GM12872 (cell line): ENCODE data around the gene MINDY4.

Source experiments
- TF ChIP-seq, protein P1 (sequence below): IDR thresholded peaks from 3 replicates; pipeline ENCODE4 v1.5.1; 2011; ENCODE audit warnings: low read depth, mild to moderate bottlenecking, low read length, moderate library complexity; ENCODE audit not compliant: insufficient read depth

The MINDY4 gene

DNA sequence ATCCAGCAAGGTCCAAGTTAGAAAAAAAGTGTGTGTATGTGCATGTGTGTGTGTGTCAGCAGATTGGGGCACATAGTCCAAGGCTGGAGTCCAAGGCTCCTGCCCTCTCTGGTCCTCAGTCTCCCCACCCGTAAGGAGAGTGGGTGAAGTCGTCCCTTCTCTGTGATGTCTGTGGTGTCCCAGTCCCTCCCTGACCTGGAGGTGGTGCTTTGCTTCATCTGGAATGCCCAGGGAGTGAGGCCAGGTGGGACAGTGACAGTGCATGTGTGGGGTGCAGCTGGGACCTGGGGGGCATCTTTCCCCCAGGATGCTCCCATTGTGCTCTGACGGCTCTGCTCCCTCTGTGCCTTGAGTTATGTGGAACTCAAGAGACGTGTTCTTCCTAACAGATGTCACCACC lies 158.5 kb downstream of the MINDY4 start:
- TF ChIP-seq, protein P1, sequence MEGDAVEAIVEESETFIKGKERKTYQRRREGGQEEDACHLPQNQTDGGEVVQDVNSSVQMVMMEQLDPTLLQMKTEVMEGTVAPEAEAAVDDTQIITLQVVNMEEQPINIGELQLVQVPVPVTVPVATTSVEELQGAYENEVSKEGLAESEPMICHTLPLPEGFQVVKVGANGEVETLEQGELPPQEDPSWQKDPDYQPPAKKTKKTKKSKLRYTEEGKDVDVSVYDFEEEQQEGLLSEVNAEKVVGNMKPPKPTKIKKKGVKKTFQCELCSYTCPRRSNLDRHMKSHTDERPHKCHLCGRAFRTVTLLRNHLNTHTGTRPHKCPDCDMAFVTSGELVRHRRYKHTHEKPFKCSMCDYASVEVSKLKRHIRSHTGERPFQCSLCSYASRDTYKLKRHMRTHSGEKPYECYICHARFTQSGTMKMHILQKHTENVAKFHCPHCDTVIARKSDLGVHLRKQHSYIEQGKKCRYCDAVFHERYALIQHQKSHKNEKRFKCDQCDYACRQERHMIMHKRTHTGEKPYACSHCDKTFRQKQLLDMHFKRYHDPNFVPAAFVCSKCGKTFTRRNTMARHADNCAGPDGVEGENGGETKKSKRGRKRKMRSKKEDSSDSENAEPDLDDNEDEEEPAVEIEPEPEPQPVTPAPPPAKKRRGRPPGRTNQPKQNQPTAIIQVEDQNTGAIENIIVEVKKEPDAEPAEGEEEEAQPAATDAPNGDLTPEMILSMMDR = no peak

- TF ChIP-seq, protein P1 = no peak
Measured at GRCh38 chr7:30930621-30931020, 159.4 kb downstream of the MINDY4 start.

DNA sequence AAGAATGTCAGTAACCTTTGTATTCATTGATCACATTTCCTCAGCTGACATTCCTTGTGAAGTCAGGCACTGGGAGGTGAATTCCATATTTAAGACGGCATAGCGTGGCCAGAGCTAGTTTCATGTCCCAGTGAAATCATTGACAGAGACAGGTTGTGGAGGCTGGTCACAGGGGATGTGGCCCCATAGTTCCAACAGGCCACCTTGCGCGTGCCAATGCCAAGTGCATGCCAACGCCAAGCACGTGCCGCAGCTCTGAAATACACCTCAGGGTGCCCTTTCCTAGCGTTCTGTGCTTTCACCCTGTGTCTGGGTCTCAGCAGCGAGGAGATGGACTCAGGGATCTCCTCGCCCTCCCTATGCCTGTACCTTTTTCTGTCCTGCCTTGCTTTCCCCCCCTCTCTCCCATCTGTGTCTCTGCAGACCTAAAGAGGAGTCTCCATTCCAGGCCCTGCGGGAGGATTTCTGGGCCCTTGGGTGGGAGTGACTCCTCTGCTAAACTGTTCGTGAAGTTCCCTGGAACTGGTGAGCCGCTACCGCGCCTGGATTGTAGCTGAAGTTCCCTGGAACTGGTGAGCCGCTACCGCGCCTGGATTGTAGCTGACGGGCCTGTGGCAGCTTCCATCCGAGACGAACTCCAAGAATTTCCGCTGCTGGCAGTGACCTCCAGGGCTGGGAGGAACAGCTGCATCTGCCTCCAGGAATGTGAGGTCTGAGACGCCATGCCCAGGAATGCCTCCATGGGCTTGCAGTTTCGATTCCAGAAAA lies 160.1 kb downstream of the MINDY4 start:
- TF ChIP-seq, protein P1 = no peak

DNA sequence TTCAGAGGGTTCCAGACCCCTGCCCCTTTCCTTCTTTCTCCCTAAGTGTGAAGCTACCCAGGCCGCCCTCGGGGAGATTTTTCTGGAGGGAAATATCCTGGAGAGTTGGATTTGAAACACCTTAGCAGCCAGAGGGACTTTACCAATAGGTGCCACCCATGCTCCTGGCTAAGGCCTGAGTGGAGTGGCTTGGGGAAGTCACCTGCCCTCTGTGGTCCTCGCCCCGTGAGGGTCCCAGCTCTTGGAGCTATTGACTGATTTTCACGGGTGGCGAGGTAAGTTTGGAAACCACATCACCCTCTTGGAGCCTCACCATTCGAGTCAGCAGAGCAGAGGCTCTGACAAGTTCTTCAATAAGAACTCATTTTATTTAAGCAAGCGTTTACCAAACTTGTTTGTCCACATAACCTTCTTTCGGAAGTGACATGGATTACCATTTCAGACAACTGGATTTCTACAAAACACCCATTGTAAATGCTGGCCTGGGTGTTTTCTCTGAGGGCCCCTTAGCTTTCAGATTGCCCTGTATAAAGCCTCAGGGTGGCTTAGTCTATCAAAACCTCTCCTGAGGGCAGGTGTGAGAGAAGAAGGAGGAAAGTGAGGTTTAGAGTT lies 160.8 kb downstream of the MINDY4 start:
- TF ChIP-seq, protein P1 = no peak

DNA sequence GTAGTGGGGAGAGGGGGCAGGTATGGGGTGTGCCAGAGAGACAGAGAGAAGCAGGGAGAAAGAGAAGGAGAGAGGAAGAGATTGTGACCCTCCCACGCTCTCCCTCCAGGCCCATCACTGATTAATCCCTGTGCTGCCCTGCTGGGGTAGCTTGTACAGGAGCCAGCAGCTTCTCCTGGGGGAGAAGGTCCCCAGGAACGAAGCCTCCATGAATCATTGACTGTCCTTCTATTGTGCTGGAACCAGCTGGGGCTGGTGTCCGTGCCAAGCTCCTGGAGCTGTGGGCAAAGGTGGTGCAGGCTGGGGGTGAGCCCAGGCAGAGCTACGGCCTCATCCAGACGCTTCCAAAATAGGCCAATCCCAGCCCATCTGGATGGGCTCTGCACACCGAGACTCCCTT lies 161.3 kb downstream of the MINDY4 start:
- TF ChIP-seq, protein P1 = no peak

GRCh38 chr7:30933124-30933974 lies 162.1 kb downstream of the MINDY4 start:
- TF ChIP-seq, protein P1 = no peak

DNA sequence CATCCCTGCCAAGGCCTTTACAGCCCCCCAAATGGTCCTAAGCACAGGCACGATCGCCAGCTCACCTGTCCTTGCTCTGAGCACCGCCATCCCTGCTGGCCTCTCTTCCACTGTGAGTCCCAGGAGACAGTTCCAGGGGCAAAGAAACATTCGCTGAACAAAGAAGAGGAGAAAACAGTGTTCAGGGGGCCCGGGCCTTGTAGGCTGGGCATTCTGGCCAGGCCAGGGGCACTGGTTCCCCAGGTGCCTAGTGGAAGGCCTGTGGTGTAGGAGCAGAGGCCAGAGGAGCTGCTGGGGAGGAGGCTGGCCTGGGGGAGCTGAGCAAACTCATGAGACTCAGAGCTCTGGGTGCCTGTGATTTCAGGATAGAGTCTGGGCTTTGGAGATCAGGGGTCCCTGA lies 163.0 kb downstream of the MINDY4 start:
- TF ChIP-seq, protein P1 = no peak
